ENCODE results near the gene KIF21A.
"Not testable (repeated sequence)": the region's sequence is repeated elsewhere in the genome, so short reads cannot be mapped to it uniquely, and the experiment has no call there.

The KIF21A gene

GRCh38 chr12:39343665-39344064, 99.3 kb downstream of the KIF21A start:
- no peak for DNase-seq

GRCh38 chr12:39341761-39342160, 101.2 kb downstream of the KIF21A start:
- DNase-seq: no peak

GRCh38 chr12:39341179-39341578, 101.7 kb downstream of the KIF21A start:
- no peak for DNase-seq

- no peak for DNase-seq
Measured at GRCh38 chr12:39332661-39333175, 110.2 kb downstream of the KIF21A start.

- DNase-seq: no peak
Measured at GRCh38 chr12:39331539-39332261, 111.2 kb downstream of the KIF21A start.

- DNase-seq: no peak
Measured at GRCh38 chr12:39329876-39330275, 113.0 kb downstream of the KIF21A start.

- no peak for DNase-seq
Measured at GRCh38 chr12:39329018-39329417, 113.9 kb downstream of the KIF21A start.

GRCh38 chr12:39327965-39328364, 115.0 kb downstream of the KIF21A start:
- DNase-seq: no peak

- no peak for DNase-seq
Measured at GRCh38 chr12:39327510-39327909, 115.4 kb downstream of the KIF21A start.

- no peak for DNase-seq
Measured at GRCh38 chr12:39319180-39319579, 123.7 kb downstream of the KIF21A start.

GRCh38 chr12:39314547-39314946, 128.4 kb downstream of the KIF21A start:
- no peak for DNase-seq

GRCh38 chr12:39309516-39309915, 133.4 kb downstream of the KIF21A start:
- DNase-seq: no peak

GRCh38 chr12:39301422-39301821, 141.5 kb downstream of the KIF21A start:
- DNase-seq: no peak

GRCh38 chr12:39300799-39301198, 142.1 kb downstream of the KIF21A start:
- DNase-seq: no peak

GRCh38 chr12:39297891-39298290, 145.0 kb downstream of the KIF21A start:
- DNase-seq: no peak

- no peak for DNase-seq
Measured at GRCh38 chr12:39296496-39296895, 146.4 kb downstream of the KIF21A start.

GRCh38 chr12:39295593-39295992, 147.3 kb downstream of the KIF21A start:
- not testable (repeated sequence) for DNase-seq

GRCh38 chr12:39294715-39295114, 148.2 kb downstream of the KIF21A start:
- DNase-seq: no peak

- DNase-seq: no peak
Measured at GRCh38 chr12:39292125-39292630, 150.7 kb downstream of the KIF21A start.

- DNase-seq: no peak
Measured at GRCh38 chr12:39287817-39288216, 155.1 kb downstream of the KIF21A start.

- DNase-seq: no peak
Measured at GRCh38 chr12:39287409-39287808, 155.5 kb downstream of the KIF21A start.

GRCh38 chr12:39278426-39278825, 164.5 kb downstream of the KIF21A start:
- no peak for DNase-seq

GRCh38 chr12:39277416-39277815, 165.5 kb downstream of the KIF21A start:
- no peak for DNase-seq

- DNase-seq: no peak
Measured at GRCh38 chr12:39275846-39276245, 167.1 kb downstream of the KIF21A start.
